HG03354 (cell line): ENCODE measurements around the gene COL1A2.

Experiments used
- ATAC-seq: cut with Tn5 transposase; IDR thresholded peaks from one replicate; pipeline ENCODE4 v1.9.1; 2021; ENCODE audit warnings: mild to moderate bottlenecking; ENCODE audit not compliant: unreplicated experiment, poor library complexity, severe bottlenecking

Gene COL1A2

GRCh38 chr7:94458041-94458440 lies 63.3 kb downstream of the COL1A2 start:
- ATAC-seq, result no peak

GRCh38 chr7:94466516-94466915 lies 71.8 kb downstream of the COL1A2 start:
- ATAC-seq, result no peak

GRCh38 chr7:94471604-94472003 lies 76.9 kb downstream of the COL1A2 start:
- ATAC-seq, result no peak

GRCh38 chr7:94472608-94473007 lies 77.9 kb downstream of the COL1A2 start:
- ATAC-seq, result no peak

GRCh38 chr7:94476251-94476840 lies 81.7 kb downstream of the COL1A2 start:
- ATAC-seq, result no peak

- no peak for ATAC-seq
Observed at GRCh38 chr7:94477878-94478277, 83.2 kb downstream of the COL1A2 start.

GRCh38 chr7:94478648-94479214 lies 84.0 kb downstream of the COL1A2 start:
- ATAC-seq, result no peak
